Hindlimb muscle (tissue), 1 donor: Measurements from ENCODE around the gene TXNL4A. TPM values are rescaled to one million over a fixed set of nuclear protein-coding genes. Genes with fewer than 3 reads are reported as not detected.
A peak's percentile ranks its signal among the peaks of the same experiment; 100 is the strongest.
"Not testable (repeated sequence)": the region's sequence is repeated elsewhere in the genome, so short reads cannot be mapped to it uniquely, and the experiment has no call there.

Experiments
- DNase-seq: peaks from one replicate; pipeline ENCODE4 v3.0.0-alpha.2; 2013
- polyA plus RNA-seq: library from polyadenylated mRNA; unstranded; fragments of 120-200 nt; gene quantifications from one replicate; pipeline ENCODE4 v1.2.1, GENCODE V29; 2013; ENCODE audit not compliant: insufficient read length

TXNL4A gene
- polyA plus RNA-seq, 1 donor, result 86.7 TPM

GRCh38 chr18:79963658-79964329, 24.6 kb downstream of the TXNL4A start:
- no peak for DNase-seq

- no peak for DNase-seq
Observed at GRCh38 chr18:79962835-79963657, 25.3 kb downstream of the TXNL4A start.

DNA sequence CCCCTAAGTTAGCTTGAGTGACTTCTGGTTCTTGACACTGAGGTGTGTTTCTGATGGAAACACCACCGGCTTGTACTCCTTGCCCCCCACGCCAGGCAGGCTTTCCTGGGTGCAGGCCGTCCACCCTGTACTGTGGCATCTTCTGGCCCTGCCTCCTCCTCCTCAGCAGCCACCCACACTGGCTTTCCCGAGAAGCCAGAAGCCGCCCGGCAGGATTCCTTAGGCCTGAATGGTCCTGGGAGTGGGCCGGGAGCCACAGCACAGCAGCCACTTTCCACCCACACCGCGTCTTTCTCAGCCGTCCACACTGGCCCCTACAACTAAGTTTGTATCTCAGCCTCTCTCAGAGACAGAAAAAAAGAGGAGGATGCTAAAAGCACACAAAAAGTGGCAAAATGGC, 26.1 kb downstream of the TXNL4A start:
- no peak for DNase-seq

DNA sequence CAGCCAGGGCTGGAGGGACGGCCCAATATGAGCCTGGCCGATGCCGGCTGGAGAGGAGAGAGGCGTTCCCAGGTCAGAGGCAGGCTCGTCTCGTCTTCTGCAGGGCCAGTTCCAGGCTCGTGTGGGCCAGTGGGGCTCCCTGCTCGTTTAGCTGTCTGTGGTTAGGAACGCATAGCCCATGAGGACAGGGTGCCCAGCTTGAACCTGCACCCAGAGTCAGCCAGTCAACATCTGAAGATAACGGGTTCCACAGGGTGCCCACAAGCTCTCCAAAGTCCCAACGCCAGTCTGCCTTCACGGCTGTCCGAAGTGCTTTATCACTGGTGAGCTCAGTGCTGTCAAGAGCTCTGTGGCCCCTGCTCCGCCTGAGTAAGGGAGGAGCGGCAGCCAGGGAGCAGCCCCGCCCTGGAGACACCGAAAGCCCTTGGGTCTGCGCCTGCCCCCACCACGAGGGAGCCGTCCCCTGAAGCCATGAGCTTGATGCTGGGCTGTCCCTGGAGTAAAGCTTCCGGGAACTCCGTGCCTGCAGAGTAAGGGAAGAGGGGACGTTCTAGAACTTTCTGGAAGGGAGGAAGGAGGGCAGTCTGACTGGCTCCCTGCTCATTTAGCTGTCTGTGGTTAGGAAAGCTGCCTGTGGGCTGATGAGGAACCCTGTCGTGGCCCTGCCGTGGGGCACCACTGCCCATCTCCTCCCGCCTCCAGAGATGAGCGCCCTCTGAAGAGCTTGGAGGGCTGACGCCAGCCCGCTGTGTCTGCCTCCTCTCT, 26.7 kb downstream of the TXNL4A start:
- DNase-seq, result no peak

- no peak for DNase-seq
Observed at GRCh38 chr18:79960921-79961526, 27.3 kb downstream of the TXNL4A start.

GRCh38 chr18:79960161-79960801, 28.1 kb downstream of the TXNL4A start:
- not testable (repeated sequence) for DNase-seq

GRCh38 chr18:79958981-79959380, 29.4 kb downstream of the TXNL4A start:
- no peak for DNase-seq

DNA sequence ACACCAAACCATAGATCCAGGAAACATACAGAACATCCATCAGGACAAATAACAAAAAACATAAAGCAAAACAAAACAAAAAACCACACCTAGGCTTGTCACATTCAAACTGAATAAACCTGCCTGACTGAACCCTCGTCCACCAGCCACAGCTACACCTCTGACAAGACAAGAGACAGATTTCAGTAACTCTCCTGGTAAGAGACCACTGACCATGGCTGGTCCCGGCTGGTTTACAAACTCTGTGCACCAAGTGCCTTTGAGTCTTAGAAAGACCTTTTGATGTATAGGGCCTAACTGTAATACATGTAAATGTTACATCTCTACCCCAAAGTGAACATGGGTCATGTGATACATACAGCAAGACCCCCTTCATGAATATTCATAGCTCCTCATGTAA, 32.1 kb downstream of the TXNL4A start:
- DNase-seq, result no peak

DNA sequence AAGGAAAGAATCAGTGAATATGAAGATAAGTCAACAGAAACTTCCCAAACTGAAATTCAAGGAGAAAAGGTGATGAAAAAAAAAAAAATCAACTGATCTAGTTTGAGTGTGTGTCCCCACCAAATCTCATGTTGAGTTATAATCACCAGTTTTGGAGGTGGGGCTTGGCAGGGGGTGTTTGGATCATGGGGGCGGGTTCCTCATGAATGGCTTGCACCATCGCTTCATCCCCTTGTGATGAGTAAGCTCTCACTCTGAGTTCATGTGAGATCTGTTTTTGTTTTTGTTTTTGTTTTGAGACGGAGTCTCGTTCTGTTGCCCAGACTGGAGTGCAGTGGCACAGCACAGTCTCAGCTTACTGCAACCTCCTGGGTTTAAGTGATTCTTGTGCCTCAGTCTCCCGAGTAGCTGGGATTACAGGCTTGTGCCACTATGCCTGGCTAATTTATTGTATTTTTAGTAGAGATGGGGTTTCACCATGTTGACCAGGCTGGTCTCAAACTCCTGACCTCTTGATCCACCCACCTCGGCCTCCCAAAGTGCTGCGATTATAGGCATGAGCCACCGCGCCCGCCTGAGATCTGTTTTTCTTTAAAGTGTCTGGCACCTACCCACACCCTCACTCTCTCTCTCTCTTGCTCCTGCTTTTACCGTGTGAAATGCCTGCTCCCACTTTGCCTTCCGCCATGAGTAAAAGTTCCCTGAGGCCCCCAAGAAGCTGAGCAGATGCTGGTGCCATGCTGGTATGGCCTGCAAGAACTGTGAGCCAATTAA, 32.9 kb downstream of the TXNL4A start:
- DNase-seq, result no peak

- DNase-seq, result no peak
Observed at GRCh38 chr18:79954791-79955190, 33.6 kb downstream of the TXNL4A start.

DNA sequence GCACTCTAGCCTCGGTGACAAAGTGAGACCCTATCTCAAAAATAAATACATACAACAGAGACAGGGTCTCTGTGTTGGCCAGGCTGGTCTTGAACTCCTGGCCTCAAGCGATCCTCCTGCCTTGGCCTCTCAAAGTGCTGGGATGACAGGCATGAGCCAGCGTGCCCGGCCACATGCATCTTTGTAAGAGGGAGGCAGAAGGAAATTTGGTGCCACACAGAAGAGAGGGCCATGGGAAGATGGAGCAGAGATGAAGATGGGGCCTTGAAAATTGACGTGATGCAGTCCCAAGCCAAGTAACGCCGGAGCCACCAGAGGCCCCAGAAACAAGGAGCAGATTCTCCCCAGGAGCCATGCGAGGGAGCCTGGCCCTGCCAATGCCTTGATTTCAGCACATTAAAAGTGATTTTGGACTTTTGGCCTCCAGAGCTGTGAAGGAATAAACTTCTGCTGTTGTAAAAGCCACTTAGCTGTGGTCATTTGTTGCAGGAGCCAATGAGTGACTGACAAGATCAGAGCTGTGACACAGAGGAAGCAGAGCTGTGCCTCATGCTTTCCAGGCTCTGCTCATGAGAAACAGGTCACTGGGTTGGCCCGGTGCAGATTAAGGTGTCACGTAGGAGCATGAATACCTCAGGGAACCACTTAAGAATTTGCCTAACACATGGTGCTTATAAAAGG, 34.3 kb downstream of the TXNL4A start:
- no peak for DNase-seq

GRCh38 chr18:79952996-79953559, 35.3 kb downstream of the TXNL4A start:
- no peak for DNase-seq

DNA sequence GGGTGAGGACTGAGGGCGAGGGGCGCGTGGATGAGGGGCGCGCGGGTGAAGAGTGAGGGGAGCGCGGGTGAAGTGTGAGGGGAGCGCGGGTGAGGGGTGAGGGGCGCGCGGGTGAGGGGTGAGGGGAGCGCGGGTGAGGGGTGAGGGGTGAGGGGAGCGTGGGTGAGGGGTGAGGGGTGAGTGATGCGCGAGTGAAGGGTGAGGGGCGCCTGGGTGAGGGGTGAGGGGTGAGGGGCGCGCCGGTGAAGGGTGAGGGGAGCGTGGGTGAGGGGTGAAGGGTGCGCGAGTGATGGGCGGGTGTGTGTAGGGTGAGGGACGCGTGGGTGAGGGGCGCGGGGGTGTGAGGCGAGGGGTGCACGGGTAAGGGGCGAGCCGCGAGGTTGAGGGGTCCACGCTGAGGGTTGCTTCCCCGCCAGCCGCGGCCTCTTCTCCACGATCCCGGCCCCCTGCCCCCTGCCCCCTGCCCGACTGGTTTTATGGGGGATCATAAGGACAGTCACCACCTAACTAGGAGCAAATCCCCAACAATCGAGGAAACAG, 35.8 kb downstream of the TXNL4A start:
- no peak for DNase-seq

GRCh38 chr18:79951545-79952455, 36.6 kb downstream of the TXNL4A start, which contains the start of gene SLC66A2:
SLC66A2 (minus strand) TSS chr18:79951653; CDS start chr18:79950926, 727 bp downstream.
- peak; percentile 93 for DNase-seq

DNA sequence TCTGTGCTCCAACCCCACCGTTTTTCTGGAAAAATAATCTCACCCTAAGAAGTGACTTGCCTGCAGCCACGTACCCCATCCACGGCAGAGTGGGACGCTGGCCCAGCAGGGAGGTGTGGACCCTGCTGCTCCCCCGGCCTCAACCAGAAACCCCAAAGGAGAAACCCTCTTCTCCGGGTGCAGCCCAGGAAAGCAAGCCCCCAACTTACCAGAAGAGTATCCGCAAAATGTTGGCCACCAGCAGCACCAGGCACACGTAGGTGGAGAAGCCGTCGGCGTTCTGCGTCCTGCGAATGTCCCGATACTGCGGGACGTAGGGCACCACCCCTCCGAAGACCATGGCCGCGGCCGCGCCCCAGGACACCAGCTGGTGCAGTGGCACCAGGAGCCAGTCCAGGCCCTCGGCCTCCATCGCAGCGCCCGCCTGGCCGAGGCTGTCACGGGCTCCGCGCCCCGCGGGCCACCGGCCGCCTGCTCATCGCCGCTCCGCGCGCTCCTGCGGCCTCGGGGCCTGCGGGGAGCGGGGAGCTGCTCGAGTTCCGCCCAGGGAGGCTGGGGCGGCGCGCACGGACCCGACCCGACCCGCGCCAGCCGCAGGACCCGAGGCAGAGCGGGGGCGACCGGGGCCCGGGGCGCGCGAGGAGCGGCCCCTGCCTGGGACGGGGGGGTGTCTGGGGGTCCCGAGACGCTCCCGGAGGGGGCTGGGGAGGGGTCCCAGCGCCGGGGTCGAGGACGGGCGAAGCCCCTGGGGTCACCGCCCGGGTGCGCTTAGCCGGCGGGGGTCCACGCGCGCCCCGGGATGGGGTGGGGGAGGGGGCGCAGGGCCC, 37.6 kb downstream of the TXNL4A start:
- DNase-seq, result no peak

DNA sequence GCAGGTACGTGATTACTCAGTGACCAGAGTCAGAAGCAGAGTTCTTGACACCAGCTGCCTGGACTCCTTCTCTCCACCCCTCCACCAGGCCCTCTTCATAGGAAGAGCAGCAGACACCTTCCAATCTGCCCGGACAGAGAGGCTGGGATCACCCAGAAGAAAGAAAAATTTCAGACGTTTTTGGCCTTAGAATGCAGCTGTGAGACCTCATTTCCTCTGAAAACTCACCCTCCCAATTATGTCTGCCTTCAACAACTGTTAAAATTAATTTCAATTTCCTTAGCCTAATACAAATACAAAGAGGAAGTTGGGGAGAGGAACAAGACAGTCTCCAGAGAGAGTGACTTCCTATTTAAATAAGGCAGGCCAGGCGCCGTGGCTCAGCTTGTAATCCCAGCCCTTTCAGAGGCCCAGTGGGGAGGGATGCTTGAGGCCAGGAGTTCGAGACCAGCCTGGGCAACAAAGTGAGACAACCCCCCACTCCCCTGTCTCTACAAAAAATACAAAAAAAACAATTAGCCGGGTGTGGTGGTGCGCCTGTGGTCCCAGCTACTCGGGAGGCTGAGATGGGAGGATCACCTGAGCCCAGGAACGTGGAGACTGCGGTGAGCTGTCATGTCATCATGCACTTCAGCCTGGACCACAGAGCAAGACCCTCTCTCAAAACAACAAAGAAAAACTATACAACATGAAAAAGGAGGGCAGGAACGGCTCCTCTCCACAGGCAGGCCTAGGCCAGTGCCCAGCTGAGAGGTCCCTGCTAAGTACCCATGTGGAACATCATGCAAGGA, 38.5 kb downstream of the TXNL4A start:
- DNase-seq, result no peak

GRCh38 chr18:79948719-79949411, 39.5 kb downstream of the TXNL4A start:
- no peak for DNase-seq
